ENCODE data around the gene ASAP3.

Gene ASAP3

DNA sequence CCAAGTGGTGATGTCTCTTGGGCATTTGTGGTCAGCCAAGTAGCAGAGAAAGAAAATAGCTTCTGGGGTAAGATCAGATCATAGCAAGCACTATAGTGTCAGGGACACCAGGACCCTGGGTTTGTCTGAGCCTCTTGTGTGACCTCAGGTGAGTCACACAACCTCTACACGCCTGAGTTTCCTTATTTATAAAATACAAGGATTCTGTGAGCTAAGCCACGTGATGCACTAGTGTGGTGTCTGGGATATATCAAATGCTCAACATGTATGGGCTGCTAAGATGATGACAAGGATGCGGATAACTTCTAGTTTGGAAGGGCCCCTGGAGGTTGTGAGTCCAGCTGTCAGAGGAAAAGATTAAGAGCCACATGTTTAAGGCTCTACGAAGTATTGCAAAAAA is 89.8 kb downstream of the ASAP3 start:
- TF ChIP-seq, protein P1, sequence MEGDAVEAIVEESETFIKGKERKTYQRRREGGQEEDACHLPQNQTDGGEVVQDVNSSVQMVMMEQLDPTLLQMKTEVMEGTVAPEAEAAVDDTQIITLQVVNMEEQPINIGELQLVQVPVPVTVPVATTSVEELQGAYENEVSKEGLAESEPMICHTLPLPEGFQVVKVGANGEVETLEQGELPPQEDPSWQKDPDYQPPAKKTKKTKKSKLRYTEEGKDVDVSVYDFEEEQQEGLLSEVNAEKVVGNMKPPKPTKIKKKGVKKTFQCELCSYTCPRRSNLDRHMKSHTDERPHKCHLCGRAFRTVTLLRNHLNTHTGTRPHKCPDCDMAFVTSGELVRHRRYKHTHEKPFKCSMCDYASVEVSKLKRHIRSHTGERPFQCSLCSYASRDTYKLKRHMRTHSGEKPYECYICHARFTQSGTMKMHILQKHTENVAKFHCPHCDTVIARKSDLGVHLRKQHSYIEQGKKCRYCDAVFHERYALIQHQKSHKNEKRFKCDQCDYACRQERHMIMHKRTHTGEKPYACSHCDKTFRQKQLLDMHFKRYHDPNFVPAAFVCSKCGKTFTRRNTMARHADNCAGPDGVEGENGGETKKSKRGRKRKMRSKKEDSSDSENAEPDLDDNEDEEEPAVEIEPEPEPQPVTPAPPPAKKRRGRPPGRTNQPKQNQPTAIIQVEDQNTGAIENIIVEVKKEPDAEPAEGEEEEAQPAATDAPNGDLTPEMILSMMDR (IDR thresholded peaks at IDR 0.05; ENCODE audit: low read depth, low read length) = no peak

DNA sequence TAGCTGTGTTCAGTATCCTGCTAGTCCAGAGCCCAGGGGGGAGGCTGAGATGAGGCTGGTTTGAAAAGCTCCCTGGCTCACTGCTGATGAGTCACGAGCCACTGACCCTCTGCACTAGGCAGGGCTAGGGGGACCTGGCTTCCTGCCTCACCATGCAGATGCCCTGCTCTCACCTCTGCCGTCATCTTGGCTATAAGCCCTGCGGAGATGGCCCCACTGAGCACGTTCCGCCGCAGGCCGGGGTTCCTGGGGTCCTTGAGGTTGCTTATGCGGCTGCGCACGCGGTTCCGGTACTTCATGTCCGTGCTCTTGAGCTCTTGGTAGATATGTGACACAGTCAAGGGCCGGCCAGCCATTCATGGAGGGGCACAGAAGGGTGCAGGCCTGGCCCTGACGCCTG is 90.3 kb downstream of the ASAP3 start:
- no peak overlapping the region for H3K4me3 ChIP-seq (ENCODE audit: low read depth, low read length)

More for the DNA sequence above, 89.8 kb downstream of the ASAP3 start:
- no peak overlapping the region; the same call in 1 of the 2 replicates for H3K4me3 ChIP-seq (ENCODE audit: low read depth, low read length)

DNA sequence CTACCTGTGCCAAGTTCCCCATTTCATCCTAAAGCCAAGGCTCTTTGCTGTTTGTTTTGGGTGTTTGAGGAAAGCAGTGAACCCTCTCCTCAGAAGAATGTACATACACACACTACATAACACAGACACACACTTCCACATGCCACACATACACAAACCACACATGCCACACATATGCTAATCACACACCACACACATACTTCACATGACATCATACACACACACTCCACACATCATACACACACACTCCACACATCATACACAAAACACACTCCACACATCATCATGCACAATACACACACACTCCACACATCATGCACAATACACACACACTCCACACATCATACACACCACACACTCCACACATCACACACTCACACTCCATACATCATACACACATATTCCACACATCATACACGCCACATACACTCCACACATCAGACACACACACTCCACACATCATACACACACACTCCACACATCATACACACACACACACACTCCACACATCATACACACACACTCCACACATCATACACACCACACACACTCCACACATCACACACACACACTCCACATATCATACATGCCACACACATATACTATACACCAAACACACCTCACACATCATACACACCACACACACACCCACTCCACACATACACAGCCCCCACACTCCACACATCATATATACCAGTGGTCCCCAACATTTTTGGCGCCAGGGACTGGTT is 91.7 kb downstream of the ASAP3 start:
- TF ChIP-seq, protein P1 (IDR thresholded peaks at IDR 0.05; ENCODE audit: low read depth, low read length) = no peak
- H3K4me3 ChIP-seq (ENCODE audit: low read depth, low read length) = no peak overlapping the region

More for the DNA sequence above, 90.3 kb downstream of the ASAP3 start:
- TF ChIP-seq, protein P1 (IDR thresholded peaks at IDR 0.05; ENCODE audit: low read depth, low read length) = no peak

DNA sequence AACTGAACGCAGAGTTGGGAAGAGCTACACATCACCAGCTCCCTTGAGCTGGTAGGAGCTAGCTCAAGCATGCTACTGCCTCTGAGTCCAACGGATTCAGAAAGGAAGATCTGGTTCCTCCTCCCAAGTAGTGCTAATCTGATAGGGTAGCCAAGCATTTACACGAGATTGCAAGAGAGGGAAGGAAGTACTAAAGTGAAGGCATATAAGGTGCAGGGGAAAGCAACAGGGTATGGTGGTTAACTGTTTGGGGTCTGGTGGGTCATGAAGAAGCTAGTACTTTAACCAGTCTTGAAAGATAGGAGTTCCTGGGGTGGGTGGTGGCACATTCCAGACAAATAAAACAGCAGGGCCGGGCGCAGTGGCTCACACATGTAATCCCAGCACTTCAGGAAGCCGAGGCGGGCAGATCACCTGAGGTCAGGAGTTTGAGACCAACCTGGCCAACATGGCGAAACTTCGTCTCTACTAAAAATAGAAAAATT is 94.1 kb downstream of the ASAP3 start:
- no peak overlapping the region for H3K4me3 ChIP-seq (ENCODE audit: low read depth, low read length)
- TF ChIP-seq, protein P1 (IDR thresholded peaks at IDR 0.05; ENCODE audit: low read depth, low read length) = no peak

DNA sequence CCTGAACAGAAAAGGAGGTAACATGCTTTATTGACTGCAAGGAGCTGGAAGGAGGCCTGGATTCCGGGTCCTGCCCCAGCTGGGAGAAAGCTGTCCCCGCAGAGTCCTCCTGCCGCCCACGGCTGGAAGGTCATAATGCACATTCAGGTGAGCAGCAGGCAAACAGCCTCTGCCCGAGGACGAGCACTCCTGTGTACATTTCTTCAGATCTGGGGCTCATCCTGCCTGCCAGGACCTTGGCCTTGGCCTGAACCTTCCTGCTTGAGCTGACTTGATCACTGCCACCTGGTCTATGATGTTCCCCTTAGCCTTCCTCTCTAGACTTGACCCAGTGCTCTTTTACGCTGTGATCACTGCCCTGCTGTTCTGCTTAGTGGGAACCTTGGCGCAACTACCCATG is 96.5 kb downstream of the ASAP3 start:
- H3K4me3 ChIP-seq (ENCODE audit: low read depth, low read length) = no peak overlapping the region
- TF ChIP-seq, protein P1 (IDR thresholded peaks at IDR 0.05; ENCODE audit: low read depth, low read length) = no peak

DNA sequence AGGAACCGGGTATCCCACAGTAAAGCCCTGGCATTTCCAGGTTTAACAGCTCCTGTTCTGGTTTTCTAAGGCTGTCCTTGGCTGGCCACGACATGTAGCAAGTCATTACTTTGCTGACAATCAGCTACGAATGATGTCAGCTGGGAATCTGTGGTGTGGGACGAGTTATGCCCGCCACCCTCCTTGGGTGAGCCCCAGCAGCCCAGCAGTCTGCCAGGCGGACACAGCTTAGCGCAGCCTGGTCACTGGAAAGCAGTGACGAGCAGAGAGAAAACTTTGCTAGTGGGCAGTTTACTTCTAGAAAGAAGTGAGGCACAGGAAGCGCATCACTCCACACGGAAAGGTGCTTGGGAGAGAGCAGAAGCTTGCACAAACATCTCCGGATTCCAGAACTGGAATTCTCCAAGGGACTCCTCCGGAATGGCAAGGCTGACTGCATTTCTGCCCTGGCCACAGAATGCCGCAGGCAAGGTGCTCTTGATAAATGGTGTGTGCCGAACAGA is 98.8 kb downstream of the ASAP3 start:
- no peak overlapping the region for H3K4me3 ChIP-seq (ENCODE audit: low read depth, low read length)
- TF ChIP-seq, protein P1 (IDR thresholded peaks at IDR 0.05; ENCODE audit: low read depth, low read length) = no peak

DNA sequence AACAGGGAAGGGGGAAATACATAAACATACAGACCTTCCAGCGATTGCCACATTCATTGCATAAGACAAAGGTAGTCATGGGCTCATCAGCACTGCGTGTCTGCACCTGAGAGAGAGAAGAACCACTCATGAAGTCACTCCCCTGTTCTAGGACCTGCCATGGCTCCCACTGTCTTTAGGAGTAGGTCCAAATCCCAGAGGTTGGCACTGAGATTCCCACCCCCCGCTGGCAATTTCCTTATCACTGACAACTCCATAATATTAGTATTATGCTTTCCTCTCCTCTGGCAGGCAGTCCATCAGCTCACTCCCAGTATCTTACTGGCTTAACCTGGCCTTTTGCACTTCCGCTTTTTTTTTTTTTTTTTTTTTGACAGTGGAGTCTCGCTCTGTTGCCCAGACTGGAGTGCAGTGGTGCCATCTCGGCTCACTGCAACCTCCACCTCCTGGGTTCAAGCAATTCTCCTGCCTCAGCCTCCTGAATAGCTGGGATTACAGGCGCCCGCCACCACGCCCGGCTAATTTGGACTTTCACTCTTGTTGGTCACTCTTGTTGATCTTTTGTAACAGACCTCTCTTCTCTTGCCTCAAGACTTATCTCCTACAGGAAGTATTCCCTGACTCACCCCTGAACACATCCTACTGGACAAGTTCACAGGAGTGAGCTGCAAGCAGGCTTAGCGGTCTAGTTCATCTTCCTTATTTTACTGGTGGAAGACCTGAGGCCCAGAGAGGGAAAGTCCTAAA is 99.5 kb downstream of the ASAP3 start:
- TF ChIP-seq, protein P1 (IDR thresholded peaks at IDR 0.05; ENCODE audit: low read depth, low read length) = no peak
- H3K4me3 ChIP-seq (ENCODE audit: low read depth, low read length) = no peak overlapping the region
